Fibroblast of skin of back (primary cell): ENCODE results near the gene ELMOD1.

Source experiments
- DNase-seq: peaks from one replicate; pipeline ENCODE4 v3.0.0-alpha.2; 2013

The ELMOD1 gene

DNA sequence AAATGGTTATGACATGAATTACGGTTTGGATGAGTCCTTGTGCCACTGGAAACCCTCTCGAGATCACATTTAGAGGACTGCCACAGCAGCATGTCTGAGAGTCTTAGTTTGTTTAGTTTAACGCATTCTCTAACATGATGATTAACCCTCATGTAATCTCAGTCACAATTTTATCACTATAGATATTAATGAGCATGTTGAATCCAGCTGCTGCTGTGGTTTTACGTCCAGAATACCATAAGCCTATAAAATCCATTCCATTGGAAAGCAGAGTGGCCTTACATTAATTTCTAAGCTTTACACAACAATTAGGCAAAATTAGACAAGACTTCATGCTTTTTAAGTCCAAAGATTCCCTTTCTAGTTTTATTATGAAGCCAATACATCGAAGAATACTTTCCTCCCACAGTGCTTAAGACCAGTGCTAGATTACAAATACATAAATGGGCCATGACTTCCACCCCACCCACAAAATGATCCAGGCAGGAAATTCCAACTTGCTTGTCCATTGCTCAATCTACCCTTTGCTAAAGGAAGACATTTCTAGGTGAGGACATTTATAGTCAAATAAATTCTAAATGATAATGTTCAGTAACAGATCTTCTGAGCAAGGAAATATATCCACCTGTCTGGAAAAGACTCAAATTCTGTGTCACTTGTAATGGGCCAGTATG lies 3.5 kb upstream of the ELMOD1 start:
- peak; percentile 38 for DNase-seq

- DNase-seq = peak; percentile 27
These were observed 657 bp downstream of the ELMOD1 start for GRCh38 chr11:107591378-107592230.

- no peak for DNase-seq
These were observed 1.3 kb downstream of the ELMOD1 start for GRCh38 chr11:107592231-107592590.

DNA sequence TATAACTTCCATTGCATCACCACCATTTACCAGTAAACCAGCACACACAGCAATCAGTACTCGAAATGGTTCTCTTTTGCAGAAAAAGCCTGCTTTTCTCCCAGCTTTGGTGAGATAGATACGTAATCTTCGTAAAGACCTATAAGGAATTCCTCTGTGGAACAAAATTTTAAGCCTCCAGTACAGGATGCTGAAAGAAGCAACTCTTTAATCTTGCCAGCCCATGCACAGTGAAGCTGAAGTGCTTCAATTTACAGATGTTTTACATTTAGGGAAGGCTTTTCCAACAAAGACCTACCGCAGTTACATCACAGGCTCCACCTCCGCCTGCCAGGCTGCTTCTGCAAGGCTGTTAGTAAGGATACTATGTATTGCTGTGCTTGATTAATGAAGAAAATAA lies 1.9 kb downstream of the ELMOD1 start:
- no peak for DNase-seq

GRCh38 chr11:107593951-107594350 lies 3.0 kb downstream of the ELMOD1 start:
- DNase-seq = no peak

DNA sequence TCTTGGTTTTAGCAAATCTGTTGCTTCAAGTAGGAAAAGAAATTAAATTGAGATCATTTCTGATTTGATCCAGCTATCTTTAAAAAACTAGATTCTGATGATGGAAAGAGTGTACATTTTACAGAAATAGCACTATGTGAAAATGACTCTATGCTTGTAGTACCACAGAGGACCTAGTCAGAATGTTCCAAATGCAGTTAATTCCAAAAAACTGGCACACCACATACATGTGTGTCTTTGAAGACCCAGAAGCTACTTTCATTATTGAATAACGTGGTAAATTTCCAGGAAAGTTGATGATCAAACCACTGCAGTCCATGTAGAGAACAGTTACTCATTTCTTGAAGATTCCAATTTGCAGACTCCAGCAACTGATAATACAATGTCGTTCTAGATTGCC lies 3.8 kb downstream of the ELMOD1 start:
- DNase-seq = no peak

DNA sequence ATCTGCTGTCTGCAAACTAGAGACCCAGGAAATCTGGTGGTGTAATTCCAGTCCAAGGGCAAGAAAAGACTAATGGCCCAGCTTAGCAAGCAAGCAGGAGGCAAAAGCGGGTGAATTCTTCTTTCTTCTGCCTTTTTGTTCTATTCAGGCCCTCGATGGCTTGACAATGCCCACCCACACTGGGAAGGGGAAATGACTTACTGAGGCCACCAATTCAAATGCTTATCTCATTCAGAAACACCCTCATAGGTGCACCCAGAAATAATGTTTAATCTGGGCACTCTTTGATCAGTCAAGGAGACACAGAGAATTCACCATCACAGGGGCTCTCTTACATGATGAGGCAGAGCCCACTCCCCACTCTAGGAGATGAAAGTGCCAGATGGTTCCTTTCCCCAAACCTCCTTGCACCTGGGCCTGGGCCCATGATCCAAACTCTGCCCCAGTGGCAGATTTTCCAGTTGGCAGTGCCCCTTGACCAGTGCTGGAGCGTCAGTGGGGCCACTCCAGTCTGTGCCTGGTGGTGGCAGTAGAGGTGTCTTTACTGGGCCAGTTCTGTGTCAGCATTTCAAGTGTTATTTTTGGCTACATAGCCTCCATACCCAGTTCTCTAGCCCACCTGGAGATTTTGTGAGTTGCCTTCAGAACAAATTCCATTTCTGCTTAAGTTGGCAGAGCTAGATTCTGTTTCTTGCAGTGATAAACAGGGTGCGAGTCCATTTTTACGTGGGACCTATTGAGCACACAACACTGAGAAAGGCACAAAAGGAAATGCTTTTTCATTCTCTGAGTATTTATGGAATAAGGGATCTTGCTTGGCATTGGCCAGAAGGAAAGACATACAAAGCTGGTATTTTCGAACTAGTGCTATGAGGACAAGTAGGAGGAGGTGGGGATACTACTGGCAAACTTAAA lies 7.5 kb downstream of the ELMOD1 start:
- DNase-seq = no peak

DNA sequence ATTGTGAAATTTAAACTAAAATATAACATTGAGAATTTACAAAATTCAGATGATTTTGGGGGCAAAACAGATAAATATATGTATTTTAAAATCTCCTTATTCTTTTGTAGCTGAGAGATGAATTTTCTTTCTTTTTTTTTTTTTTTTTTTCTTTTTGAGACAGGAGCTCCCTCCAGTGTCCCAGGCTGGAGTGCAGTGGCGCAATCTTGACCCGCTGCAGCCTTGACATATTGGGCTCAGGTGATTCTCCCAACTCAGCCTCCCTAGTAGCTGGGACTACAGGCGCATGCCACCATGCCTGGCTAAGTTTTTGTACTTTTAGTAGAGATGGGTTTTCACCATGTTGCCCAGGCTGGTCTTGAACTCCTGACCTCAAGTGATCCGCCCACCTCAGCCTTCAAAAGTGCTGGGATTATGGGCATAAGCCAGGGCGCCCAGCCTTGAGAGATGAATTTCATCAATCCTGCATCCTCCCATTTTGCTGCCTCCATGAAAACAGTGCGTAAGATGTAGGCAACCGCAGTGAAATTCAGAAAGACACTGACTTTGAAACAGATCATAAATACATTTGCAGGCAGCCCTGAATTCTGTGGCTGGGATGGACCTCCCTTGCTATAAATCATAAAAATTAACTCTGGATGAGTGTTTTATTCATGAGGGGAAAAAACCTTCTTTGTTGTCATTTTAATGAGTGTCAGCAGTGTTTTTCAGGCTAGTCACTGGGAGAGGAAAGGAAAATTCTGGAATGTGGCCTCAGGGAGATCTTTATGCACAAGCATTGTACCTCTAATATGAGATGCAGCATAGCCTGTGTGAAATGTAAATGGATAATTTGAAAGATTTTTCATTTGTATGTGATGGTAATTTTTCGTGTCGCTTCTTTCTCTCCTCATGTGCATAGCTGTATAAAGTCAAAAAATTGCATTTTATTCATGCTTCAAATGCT lies 14.4 kb downstream of the ELMOD1 start:
- DNase-seq = no peak

DNA sequence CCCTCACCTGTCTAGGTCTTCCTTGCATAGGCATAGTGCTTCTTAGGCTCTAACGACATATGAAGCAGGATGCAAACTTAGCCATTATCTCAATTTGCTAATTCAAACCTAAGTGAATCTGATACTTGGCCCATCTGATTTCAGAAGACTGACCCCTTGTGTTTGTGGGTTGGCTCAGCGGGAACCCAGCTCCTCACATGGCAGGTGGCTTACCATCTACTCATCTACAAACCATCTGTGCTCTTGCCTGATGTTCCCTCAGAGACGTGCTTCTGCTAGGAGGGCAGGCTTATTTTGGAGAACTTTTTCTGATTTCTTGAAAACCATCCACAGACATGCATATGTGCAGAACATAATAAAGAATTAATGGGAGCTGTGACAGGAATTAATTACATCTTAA lies 15.2 kb downstream of the ELMOD1 start:
- no peak for DNase-seq

GRCh38 chr11:107608809-107609208 lies 17.9 kb downstream of the ELMOD1 start:
- no peak for DNase-seq

DNA sequence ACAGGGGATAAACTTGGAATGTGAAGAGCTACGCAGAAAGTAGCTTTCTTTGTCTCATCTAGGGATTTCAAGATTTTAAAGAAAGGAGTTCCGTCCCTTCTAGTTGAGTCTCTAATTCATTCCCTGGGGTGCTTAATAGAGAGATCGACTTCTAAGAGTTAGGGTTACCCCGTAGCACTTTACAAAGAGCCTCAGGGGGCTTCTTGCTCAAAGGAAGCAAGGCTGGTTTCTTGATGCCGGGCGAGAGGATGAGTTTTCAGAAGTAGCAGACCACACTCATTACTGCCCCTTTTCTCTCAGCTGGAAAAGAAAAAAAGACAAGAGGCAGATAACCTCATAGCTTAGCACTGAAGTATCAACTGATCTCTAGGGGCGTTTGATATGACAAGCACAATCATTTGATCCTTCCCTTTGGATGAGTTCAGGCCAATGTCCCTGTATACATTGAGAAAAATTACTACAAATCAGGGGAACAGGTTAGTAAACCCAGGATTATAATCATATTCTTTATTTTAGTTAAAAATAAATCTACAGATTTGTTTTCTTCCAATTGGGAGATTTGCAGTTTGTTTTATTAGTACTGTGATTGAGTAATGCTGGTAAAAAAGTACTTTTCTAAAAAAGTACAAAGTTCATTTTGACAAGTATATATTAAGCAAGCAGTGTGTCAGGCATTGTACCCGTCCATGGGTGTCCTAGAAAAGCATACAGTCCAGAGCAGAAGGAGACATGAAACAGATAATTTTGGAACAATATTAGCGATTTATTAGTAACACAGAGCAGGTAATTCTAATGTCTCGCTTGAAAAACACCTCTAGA lies 18.7 kb downstream of the ELMOD1 start:
- no peak for DNase-seq

DNA sequence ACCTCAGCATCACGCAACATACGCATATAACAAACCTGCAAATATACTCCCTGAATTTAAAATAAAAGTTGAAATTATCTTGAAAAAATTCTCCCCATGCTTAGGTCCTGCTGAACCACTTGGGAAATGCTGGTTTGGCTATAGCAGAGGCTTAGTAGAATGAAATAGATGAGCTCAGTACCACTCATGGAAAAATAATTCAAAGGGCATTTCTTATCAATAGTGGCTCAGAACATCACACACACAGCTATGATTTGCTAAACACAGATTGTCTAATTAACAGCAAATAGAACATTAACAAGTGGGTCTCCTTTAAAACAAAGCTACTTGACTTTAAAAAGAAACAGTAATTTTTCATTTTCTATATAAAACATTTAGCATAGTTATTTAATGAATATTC lies 21.5 kb downstream of the ELMOD1 start:
- no peak for DNase-seq

GRCh38 chr11:107619926-107620325 lies 29.0 kb downstream of the ELMOD1 start:
- DNase-seq = no peak

DNA sequence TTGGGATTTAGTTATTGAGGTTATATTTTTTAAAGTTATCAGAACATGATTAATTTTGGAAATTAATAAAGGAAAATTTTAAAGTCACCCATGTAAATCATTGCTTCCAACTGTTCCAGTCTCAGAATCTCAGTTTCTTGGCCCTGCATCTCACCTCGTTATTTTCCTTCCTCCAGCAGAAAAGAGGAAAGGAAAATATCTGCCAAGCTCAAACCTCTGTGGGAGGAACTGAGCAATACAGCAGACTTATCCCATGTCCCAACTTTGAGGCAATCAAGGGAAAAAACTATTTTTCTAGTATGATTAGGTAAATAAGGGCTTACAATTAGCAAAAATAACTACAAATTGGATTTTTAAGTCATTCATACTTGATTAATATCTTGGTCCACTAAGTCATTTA lies 30.1 kb downstream of the ELMOD1 start:
- DNase-seq = no peak

DNA sequence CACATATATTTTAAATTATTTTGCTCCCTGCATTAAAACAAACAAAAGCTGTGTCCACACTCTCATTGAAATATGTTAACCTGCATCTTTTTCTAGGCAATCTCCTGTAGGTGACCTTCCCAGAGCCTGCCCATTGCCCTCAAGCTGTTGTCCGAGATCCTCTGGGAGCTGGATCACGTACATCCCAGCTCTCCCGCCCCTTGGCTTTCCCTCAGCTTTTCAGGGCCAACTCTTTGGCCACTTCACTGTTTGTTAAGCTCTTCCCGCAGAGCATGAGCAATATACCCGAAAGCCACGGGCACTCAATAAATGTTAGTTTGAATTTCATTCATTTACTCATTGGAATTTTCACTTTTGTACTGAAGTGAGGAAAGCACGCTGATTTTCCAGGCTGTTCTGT lies 32.2 kb downstream of the ELMOD1 start:
- no peak for DNase-seq

DNA sequence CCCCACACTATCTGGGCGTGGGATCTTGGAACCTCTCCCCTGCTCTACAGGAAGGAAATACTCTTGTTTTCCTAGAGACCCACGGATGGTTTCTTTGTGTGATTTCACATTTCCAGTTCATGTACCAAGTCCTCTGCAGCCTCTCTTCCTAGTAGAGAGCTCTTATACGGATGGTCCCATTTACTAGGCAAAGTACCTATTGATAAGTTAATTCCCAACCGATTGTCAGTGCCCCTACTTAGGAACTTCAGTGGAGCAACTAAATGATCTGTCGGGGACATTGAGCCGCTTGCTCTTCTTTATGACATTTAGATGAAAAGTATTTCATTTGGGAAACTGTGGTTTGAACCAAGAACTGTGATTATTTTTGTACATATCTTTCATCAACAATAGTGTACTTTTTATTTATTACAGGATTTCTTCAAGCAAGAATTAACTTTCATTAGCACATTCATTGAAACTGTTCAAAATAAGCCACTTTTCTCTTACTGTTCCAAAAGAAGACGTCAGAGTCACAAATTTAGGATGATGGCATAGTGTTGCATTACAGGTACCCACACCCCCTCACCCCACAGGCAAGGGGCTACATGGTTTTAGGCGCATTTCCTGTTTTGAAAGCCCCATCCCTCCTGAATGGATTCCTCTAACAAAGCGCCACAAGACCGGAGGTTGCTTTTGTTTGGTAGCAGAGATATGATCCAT lies 34.2 kb downstream of the ELMOD1 start:
- no peak for DNase-seq

DNA sequence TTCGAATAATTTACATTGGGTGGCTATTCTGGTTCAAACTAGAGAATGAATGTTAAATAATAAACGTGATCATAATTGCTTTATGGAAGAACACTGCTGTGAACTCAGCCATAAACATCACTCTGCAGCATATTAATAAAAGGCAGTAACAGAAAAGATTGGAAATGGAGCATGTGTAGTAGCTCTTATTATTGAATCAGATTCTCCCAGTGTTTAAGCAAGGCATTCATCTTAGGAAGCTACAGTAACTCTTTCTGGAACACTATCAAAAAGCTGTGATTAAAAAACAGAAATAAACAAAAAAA lies 34.7 kb downstream of the ELMOD1 start:
- DNase-seq = no peak

DNA sequence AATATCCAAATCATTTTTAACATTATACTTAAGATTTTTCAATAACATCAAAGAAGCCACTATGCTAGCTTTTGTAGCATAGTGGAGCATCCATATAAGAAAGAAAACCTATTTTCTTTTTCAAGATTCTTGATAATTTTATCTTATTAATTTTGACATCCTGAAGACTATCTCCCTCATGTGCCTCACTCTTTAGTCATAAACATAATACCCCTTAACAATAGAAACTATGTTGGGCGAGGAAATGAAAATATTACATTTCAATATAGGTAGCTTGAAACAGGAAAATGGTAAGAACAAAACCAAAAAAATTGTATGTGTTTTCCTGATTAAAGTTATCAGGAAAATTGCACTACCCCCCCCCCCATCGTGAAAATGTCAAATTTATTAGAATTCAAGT lies 40.1 kb downstream of the ELMOD1 start:
- no peak for DNase-seq

DNA sequence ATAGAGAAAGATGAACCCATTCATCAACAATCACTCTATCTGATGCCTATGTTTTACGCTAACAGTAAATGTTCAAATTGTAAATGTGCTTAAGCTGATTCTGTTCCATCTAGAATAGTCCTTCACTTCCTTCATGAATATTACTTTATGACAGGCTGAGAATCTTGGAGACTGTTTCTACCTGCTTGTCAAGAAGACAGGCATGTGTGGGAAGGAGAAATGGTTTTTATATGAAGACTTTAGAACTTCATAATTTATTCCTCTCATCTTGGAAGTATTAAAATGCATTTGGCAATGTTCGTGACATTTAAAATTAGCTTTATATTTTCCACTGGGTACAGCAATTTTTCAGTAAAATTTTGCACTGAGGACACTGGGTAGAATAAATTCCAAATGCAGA lies 41.0 kb downstream of the ELMOD1 start:
- DNase-seq = no peak

- no peak for DNase-seq
These were observed 55.8 kb downstream of the ELMOD1 start for GRCh38 chr11:107646783-107647182.

DNA sequence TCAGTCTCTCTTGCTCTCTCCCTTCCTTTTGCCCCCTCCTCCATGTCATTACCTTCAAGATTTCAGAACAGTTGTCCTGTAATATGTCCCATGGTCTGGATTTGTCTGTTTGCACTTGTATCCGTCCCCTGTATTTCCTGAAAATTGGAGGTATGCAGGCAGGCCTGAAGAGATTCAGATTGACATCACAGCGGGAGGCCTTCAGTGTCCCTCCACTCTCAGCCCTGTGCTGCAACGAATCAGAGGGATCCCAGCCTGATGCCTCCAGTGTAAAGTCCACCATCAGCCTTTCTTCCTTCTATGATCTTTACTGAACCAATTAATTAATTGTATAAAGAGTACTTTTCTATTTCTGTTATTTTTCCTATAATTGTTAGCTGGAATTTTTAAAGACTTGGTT lies 57.3 kb downstream of the ELMOD1 start:
- DNase-seq = no peak
